GM23338 (cell line): ENCODE measurements around the gene NFIC.

Experiments used
- EZH2 ChIP-seq: fragments of 200-600 bp; sonication (generic); IDR thresholded peaks from one replicate; pipeline ENCODE4 v1.8.0; 2017; ENCODE audit warnings: antibody characterized with exemption, mild to moderate bottlenecking, low read depth; ENCODE audit not compliant: unreplicated experiment
- TF ChIP-seq, protein P1 (sequence below), 2 experiments: fragments of 200-600 bp in 1 of 2; sonication (generic) in 1 of 2; conservative IDR thresholded peaks; 2 replicates each; pipeline versions ENCODE4 v1.5.1 to v1.6.1; 2016 to 2017; ENCODE audit warnings: antibody characterized with exemption in 2 of 2, low read depth in 2 of 2, mild to moderate bottlenecking in 2 of 2, moderate library complexity in 1 of 2
- TF ChIP-seq, protein P2 (sequence below): IDR thresholded peaks from one replicate; pipeline ENCODE4 v1.6.1; 2018; ENCODE audit warnings: antibody characterized with exemption; ENCODE audit not compliant: unreplicated experiment
- TF ChIP-seq, protein P3 (sequence below): fragments of 250-450 bp; sonication (Bioruptor Pico); IDR thresholded peaks from 2 replicates; pipeline ENCODE4 v1.5.0; 2020; ENCODE audit warnings: mild to moderate bottlenecking, moderate library complexity

DNA sequence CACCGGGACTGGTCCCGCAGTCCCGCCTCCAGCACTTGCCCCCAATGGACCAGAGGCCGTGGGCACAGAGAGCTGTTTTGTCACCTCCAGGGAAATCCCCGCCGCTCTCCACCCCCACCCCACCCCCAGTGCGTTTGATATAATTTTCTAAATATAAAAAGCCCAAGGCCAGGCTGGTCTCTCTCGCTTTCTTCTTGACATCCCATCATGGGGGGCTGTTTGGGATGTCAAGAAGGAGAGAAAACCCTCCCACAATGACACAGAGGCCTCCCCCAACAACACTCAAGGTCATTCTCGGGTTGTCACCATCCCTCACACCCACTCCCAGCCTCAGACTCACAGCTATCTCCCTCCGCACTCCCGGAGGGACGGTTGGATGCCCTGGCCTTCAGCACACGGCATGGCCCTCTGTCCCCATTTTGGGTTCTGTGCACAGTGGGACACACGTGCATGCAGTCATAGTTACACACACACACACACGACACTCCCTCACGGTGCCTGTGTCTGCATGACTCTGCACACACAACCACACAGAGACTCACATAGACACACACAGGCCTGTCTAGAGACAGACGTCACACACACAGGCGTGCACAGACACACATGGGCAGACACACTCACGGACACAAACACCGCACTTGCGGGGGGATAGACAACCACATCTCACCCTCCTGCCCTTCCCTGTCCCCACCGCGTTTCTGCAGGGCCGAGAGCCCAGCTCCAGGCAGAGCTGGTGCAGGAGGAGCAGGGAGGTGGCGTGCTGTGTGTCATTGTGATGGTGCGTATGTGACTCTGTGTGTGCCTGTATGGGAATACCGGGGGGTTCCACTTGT lies 4.8 kb upstream of the NFIC start:
- TF ChIP-seq, protein P1, sequence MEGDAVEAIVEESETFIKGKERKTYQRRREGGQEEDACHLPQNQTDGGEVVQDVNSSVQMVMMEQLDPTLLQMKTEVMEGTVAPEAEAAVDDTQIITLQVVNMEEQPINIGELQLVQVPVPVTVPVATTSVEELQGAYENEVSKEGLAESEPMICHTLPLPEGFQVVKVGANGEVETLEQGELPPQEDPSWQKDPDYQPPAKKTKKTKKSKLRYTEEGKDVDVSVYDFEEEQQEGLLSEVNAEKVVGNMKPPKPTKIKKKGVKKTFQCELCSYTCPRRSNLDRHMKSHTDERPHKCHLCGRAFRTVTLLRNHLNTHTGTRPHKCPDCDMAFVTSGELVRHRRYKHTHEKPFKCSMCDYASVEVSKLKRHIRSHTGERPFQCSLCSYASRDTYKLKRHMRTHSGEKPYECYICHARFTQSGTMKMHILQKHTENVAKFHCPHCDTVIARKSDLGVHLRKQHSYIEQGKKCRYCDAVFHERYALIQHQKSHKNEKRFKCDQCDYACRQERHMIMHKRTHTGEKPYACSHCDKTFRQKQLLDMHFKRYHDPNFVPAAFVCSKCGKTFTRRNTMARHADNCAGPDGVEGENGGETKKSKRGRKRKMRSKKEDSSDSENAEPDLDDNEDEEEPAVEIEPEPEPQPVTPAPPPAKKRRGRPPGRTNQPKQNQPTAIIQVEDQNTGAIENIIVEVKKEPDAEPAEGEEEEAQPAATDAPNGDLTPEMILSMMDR (conservative IDR thresholded peaks at IDR 0.05; ENCODE audit: low read depth in 2 of 2) = no peak
- TF ChIP-seq, protein P2, sequence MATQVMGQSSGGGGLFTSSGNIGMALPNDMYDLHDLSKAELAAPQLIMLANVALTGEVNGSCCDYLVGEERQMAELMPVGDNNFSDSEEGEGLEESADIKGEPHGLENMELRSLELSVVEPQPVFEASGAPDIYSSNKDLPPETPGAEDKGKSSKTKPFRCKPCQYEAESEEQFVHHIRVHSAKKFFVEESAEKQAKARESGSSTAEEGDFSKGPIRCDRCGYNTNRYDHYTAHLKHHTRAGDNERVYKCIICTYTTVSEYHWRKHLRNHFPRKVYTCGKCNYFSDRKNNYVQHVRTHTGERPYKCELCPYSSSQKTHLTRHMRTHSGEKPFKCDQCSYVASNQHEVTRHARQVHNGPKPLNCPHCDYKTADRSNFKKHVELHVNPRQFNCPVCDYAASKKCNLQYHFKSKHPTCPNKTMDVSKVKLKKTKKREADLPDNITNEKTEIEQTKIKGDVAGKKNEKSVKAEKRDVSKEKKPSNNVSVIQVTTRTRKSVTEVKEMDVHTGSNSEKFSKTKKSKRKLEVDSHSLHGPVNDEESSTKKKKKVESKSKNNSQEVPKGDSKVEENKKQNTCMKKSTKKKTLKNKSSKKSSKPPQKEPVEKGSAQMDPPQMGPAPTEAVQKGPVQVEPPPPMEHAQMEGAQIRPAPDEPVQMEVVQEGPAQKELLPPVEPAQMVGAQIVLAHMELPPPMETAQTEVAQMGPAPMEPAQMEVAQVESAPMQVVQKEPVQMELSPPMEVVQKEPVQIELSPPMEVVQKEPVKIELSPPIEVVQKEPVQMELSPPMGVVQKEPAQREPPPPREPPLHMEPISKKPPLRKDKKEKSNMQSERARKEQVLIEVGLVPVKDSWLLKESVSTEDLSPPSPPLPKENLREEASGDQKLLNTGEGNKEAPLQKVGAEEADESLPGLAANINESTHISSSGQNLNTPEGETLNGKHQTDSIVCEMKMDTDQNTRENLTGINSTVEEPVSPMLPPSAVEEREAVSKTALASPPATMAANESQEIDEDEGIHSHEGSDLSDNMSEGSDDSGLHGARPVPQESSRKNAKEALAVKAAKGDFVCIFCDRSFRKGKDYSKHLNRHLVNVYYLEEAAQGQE = no peak
- TF ChIP-seq, protein P3, sequence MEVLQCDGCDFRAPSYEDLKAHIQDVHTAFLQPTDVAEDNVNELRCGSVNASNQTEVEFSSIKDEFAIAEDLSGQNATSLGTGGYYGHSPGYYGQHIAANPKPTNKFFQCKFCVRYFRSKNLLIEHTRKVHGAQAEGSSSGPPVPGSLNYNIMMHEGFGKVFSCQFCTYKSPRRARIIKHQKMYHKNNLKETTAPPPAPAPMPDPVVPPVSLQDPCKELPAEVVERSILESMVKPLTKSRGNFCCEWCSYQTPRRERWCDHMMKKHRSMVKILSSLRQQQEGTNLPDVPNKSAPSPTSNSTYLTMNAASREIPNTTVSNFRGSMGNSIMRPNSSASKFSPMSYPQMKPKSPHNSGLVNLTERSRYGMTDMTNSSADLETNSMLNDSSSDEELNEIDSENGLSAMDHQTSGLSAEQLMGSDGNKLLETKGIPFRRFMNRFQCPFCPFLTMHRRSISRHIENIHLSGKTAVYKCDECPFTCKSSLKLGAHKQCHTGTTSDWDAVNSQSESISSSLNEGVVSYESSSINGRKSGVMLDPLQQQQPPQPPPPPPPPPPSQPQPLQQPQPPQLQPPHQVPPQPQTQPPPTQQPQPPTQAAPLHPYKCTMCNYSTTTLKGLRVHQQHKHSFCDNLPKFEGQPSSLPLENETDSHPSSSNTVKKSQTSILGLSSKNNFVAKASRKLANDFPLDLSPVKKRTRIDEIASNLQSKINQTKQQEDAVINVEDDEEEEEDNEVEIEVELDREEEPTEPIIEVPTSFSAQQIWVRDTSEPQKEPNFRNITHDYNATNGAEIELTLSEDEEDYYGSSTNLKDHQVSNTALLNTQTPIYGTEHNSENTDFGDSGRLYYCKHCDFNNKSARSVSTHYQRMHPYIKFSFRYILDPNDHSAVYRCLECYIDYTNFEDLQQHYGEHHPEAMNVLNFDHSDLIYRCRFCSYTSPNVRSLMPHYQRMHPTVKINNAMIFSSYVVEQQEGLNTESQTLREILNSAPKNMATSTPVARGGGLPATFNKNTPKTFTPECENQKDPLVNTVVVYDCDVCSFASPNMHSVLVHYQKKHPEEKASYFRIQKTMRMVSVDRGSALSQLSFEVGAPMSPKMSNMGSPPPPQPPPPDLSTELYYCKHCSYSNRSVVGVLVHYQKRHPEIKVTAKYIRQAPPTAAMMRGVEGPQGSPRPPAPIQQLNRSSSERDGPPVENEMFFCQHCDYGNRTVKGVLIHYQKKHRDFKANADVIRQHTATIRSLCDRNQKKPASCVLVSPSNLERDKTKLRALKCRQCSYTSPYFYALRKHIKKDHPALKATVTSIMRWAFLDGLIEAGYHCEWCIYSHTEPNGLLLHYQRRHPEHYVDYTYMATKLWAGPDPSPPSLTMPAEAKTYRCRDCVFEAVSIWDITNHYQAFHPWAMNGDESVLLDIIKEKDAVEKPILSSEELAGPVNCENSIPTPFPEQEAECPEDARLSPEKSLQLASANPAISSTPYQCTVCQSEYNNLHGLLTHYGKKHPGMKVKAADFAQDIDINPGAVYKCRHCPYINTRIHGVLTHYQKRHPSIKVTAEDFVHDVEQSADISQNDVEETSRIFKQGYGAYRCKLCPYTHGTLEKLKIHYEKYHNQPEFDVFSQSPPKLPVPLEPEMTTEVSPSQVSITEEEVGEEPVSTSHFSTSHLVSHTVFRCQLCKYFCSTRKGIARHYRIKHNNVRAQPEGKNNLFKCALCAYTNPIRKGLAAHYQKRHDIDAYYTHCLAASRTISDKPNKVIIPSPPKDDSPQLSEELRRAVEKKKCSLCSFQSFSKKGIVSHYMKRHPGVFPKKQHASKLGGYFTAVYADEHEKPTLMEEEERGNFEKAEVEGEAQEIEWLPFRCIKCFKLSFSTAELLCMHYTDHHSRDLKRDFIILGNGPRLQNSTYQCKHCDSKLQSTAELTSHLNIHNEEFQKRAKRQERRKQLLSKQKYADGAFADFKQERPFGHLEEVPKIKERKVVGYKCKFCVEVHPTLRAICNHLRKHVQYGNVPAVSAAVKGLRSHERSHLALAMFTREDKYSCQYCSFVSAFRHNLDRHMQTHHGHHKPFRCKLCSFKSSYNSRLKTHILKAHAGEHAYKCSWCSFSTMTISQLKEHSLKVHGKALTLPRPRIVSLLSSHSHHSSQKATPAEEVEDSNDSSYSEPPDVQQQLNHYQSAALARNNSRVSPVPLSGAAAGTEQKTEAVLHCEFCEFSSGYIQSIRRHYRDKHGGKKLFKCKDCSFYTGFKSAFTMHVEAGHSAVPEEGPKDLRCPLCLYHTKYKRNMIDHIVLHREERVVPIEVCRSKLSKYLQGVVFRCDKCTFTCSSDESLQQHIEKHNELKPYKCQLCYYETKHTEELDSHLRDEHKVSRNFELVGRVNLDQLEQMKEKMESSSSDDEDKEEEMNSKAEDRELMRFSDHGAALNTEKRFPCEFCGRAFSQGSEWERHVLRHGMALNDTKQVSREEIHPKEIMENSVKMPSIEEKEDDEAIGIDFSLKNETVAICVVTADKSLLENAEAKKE = no peak
- peak; percentile 69 for TF ChIP-seq EZH2
